Measurements from ENCODE around the gene NETO2.
"Not testable (repeated sequence)": the region's sequence is repeated elsewhere in the genome, so short reads cannot be mapped to it uniquely, and the experiment has no call there.

Gene NETO2

GRCh38 chr16:47063011-47063724 lies 80.6 kb downstream of the NETO2 start:
- DNase-seq (ENCODE audit: low read depth): no peak

DNA sequence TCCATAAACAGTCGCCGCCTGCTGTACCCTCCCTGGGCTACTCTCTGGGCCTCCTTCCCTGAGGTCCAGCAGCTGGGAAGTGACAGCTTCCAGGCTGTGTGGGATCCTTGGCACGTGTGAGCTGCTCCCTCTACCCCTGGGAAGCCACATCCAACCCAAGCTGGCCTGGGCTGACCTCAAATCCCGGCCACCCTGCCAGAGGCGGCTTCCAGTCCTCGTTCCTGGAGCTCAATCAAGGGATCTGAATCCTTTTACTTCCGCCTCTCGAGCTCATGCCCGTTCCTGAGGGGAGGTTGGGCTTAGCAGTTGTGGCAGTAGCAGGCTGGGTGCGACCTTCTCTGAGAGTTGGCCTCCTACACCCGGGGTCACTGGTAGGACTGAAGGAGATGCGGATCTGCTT lies 82.5 kb downstream of the NETO2 start:
- no peak for DNase-seq (ENCODE audit: low read depth)

DNA sequence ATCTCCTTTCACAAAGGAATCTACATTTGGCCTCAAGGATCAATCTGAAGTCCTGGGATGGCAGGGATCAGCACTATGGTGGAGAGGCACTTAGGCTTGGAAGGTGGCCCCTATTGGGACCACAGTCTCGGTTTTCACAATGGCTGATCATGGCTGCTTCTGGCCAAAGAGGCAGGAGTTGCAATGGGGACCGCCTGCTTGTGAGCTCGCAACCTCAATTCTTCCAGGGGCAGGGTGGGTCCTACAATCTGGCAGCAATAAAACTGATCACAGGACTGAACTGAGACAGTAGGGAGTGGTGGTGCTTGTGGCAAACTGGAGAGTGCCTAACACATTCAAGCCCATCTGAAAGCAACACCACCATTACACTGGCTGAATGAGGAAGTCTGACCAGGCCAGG lies 83.1 kb downstream of the NETO2 start:
- DNase-seq (ENCODE audit: low read depth): no peak

GRCh38 chr16:47059991-47060390 lies 83.8 kb downstream of the NETO2 start:
- DNase-seq (ENCODE audit: low read depth): no peak

DNA sequence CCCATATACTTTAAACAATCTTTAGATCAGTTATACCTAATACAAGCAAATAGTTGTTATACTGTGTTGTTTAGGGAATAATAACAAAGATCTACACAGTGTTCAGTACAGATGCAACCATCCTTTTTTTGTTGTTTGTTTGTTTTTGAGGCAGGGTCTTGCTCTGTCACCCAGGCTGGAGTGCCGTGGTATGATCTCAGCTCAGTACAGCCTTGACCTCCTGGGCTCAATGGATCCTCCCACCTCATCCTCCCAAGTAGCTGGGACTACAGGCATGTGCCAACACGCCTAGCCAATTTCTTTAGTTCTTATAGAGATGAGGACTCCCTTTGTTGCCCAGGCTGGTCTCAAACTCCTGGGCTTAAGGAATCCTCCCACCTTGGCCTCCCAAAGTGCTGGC lies 84.6 kb downstream of the NETO2 start:
- not testable (repeated sequence) for DNase-seq (ENCODE audit: low read depth)

DNA sequence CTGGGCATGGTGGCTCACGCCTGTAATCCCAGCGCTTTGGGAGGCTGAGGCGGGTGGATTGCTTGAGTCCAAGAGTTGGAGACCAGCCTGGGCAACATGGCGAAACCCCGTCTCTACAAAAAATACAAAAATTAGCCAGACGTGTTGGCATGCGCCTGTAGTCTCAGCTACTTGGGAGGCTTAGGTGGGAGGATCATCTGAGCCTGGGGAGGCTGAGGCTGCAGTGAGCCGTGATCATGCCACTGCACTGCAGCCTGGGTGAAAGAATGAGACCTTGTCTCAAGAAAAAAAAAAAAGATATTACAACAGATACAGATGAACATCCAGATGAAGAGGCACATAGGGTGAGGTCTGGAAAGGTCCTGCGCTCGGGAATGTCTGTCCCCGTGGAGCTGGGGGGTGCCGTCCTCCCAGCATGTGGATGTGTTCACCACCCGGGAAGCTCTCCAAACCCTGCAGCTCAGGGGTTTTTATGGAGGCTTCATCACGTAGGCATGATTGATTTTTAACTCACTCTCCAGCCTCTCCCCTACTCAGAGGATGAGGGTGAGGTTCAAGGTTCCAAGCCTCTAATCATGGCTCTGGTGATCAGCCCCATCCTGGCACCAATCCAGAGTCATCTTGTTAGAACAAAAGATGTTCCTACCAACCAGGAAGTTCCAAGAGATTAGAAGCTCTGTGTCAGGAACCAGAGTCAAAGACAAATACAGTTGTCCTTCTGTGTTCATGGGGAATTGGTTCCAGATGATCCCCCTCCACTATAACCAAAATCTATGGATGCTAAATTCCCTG lies 85.3 kb downstream of the NETO2 start:
- DNase-seq (ENCODE audit: low read depth): no peak

DNA sequence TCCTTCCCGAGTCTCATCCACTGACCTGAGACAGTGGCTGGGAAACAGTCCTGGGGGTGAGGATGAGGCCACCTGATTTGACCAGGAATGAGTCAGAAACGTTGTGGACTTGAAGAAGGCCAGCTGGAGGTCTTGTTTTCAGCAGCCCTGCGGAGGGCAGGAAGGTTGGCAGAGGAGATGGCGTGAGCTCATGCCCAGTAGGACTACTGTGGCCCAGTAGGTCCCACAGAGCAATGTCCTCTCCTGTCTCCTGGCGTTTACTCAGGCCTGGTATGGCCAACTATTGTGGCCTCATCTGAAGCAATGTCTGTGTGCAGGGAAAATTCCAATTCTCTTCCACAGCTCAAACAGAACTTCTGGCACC lies 86.1 kb downstream of the NETO2 start:
- DNase-seq (ENCODE audit: low read depth): no peak

DNA sequence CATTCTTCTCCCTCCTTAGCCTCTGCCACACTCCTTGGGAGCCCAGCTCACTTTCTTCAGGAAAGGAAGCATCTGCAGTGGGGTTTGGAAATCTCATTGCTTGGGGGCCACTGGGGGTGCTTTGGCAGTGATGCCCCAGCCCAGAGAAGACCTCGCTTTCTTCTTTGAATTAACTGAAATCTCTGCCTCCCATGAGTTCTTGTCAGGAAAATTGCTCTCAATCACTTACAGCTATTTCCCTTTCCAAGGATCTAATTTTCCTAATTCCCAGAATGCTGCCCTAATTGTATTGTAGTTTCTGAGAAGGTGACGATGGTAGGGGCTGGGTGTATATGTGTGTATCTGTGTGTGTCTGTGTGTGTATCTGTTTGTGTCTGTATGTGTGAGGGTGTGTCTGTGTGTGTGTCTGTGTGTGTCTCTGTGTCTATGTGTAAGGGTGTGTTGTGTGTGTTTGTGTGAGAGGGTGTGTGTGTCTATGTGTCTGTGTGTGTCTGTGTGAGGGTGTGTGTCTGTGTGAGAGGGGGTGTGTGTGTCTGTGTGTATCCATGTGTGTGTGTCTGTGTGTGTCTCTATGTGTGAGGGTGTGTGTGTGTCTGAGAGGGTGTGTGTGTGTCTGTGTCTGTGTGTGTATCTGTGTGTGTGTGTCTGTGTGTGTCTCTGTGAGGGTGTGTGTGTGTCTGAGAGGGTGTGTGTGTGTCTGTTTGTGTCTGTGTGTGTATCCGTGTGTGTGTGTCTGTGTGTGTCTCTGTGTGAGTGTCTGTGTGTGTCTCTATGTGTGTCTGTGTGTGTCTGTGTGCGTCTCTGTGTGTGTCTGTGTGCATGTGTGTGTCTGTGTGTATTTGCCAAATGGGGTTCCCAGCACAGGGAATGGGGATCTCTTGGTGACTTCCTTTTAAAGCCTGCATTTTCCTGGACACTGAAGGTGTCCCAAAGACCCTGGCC lies 86.8 kb downstream of the NETO2 start:
- no peak for DNase-seq (ENCODE audit: low read depth)

DNA sequence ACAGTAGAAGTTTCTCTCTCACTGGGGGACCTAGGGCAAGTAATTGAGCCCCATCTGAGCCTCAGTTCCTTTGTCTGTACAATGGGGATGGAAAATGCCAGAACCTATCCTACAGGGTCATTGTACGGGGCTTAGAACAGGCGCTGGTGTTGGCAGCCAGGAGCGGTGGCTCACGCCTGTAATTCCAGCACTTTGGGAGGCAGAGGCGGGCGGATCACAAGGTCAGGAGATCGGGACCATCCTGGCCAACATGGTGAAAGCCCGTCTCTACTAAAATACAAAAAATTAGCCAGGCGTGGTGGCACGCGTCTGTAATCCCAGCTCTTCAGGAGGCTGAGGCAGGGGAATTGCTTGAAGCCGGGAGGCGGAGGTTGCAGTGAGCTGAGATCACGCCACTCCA lies 87.7 kb downstream of the NETO2 start:
- not testable (repeated sequence) for DNase-seq (ENCODE audit: low read depth)

GRCh38 chr16:47055136-47055885 lies 88.4 kb downstream of the NETO2 start:
- DNase-seq (ENCODE audit: low read depth): no peak

- DNase-seq (ENCODE audit: low read depth): no peak
Measured at GRCh38 chr16:47054306-47054705, 89.4 kb downstream of the NETO2 start.

- DNase-seq (ENCODE audit: low read depth): no peak
Measured at GRCh38 chr16:47053895-47054294, 89.8 kb downstream of the NETO2 start.

GRCh38 chr16:47052666-47053640 lies 90.8 kb downstream of the NETO2 start:
- no peak for DNase-seq (ENCODE audit: low read depth)

GRCh38 chr16:47051031-47051430 lies 92.7 kb downstream of the NETO2 start:
- no peak for DNase-seq (ENCODE audit: low read depth)

GRCh38 chr16:47049901-47050583 lies 93.7 kb downstream of the NETO2 start:
- no peak for DNase-seq (ENCODE audit: low read depth)

GRCh38 chr16:47047524-47048203 lies 96.1 kb downstream of the NETO2 start:
- no peak for DNase-seq (ENCODE audit: low read depth)

DNA sequence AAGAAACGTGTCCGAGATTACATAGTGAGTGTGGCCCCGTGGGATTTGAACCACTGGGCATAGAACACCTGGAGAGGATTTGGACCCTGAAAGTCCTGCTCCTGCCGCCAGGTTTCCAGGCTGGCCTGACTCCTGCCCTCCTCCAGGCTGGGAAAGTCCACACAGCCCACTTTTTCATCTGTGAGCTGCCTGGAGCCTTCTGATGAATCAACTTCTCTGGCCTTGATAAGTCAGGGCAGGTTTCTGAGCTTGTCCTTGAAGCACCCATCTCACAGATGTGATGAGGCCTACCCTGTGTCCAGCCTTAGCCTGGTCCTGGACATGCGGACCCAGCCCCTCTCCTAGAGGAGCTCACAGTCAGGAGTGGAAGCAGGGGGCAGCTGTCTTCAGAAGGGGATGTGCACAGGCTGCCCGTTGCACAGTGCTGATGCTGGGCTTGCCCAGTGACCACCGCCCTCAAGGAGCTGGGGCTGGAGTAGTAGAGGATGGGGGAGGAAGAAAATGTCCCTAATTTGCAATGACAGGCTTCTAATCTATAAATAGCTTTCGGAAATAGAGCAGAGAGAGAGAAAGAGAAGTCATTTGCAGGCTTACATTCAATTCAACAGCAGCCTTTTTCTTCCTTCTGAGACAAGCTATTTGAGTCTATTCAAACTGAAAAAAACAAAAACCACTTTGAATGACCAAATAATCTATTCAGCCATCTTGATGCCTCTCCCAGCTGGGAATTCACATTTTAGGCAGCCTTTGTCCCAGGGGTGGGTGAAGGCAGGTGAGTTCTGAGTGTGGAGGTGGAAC lies 96.8 kb downstream of the NETO2 start:
- DNase-seq (ENCODE audit: low read depth): no peak

- DNase-seq (ENCODE audit: low read depth): no peak
Measured at GRCh38 chr16:47045459-47045858, 98.3 kb downstream of the NETO2 start.

- DNase-seq (ENCODE audit: low read depth): no peak
Measured at GRCh38 chr16:47045023-47045422, 98.7 kb downstream of the NETO2 start.
